SK-N-SH treated with all-trans-retinoic acid at 6 μM for 48 hours (cell line): ENCODE data around the gene CLCN7.

Experiments
- ATAC-seq: fragments of 200-7000 bp; cut with Tn5 transposase; 3 replicates; pipeline ENCODE4 v1.9.1; 2020; ENCODE audit warnings: mild to moderate bottlenecking, moderate library complexity
- ARNTL ChIP-seq: fragments of 450-650 bp; formaldehyde crosslinking; IDR thresholded peaks from 2 replicates; pipeline ENCODE4 v1.5.0; 2020; ENCODE audit warnings: low read depth, mild to moderate bottlenecking, moderate library complexity, borderline replicate concordance
- BACH2 ChIP-seq: fragments of 250-450 bp; sonication (Bioruptor Pico); IDR thresholded peaks from 2 replicates; pipeline ENCODE4 v1.9.0; 2021; ENCODE audit warnings: mild to moderate bottlenecking, borderline replicate concordance
- CSDC2 ChIP-seq: fragments of 250-450 bp; sonication (Bioruptor Pico); IDR thresholded peaks from 2 replicates; pipeline ENCODE4 v1.5.0; 2020; ENCODE audit warnings: mild to moderate bottlenecking, moderate library complexity
- ESRRG ChIP-seq: fragments of 250-450 bp; sonication (Bioruptor Pico); IDR thresholded peaks from 2 replicates; pipeline ENCODE4 v1.6.1; 2021; ENCODE audit warnings: mild to moderate bottlenecking
- GLIS3 ChIP-seq: fragments of 250-450 bp; sonication (Bioruptor Pico); IDR thresholded peaks from 2 replicates; pipeline ENCODE4 v1.5.0; 2020; ENCODE audit warnings: mild to moderate bottlenecking, moderate library complexity
- ISL1 ChIP-seq: fragments of 250-450 bp; sonication (Bioruptor Pico); IDR thresholded peaks from 2 replicates; pipeline ENCODE4 v2.1.2; 2022; ENCODE audit warnings: mild to moderate bottlenecking, moderate library complexity
- OSR1 ChIP-seq: fragments of 250-450 bp; sonication (Bioruptor Pico); IDR thresholded peaks from 2 replicates; pipeline ENCODE4 v1.8.0; 2022; ENCODE audit warnings: moderate library complexity, mild to moderate bottlenecking, inconsistent platforms
- PPARA ChIP-seq: fragments of 250-450 bp; sonication (Bioruptor Pico); IDR thresholded peaks from 2 replicates; pipeline ENCODE4 v1.5.0; 2020; ENCODE audit warnings: mild to moderate bottlenecking, borderline replicate concordance
- RARB ChIP-seq: fragments of 250-450 bp; sonication (Bioruptor Pico); IDR thresholded peaks from 2 replicates; pipeline ENCODE4 v1.8.0; 2021; ENCODE audit warnings: mild to moderate bottlenecking, moderate library complexity
- SNAI2 ChIP-seq: fragments of 250-450 bp; sonication (Bioruptor Pico); IDR thresholded peaks from 2 replicates; pipeline ENCODE4 v1.5.0; 2020; ENCODE audit warnings: mild to moderate bottlenecking, moderate library complexity
- TCF4 ChIP-seq: fragments of 250-450 bp; sonication (Bioruptor Pico); IDR thresholded peaks from 2 replicates; pipeline ENCODE4 v1.8.0; 2021; ENCODE audit warnings: mild to moderate bottlenecking, moderate library complexity, borderline replicate concordance
- TOX ChIP-seq: fragments of 250-450 bp; sonication (Bioruptor Pico); IDR thresholded peaks from 2 replicates; pipeline ENCODE4 v1.8.0; 2021; ENCODE audit warnings: mild to moderate bottlenecking, moderate library complexity, borderline replicate concordance
- ZC3H10 ChIP-seq: fragments of 250-450 bp; sonication (Bioruptor Pico); IDR thresholded peaks from 2 replicates; pipeline ENCODE4 v1.5.1; 2021; ENCODE audit warnings: mild to moderate bottlenecking, moderate library complexity
- ZFP30 ChIP-seq: fragments of 450-650 bp; formaldehyde crosslinking; IDR thresholded peaks from 2 replicates; pipeline ENCODE4 v1.5.0; 2022; ENCODE audit warnings: mild to moderate bottlenecking, moderate library complexity
- ZNF565 ChIP-seq: fragments of 450-650 bp; formaldehyde crosslinking; conservative IDR thresholded peaks from 2 replicates; pipeline ENCODE4 v1.5.0; 2020; ENCODE audit warnings: low read depth, mild to moderate bottlenecking, moderate library complexity
- ZNF70 ChIP-seq: fragments of 450-650 bp; formaldehyde crosslinking; IDR thresholded peaks from 2 replicates; pipeline ENCODE4 v1.5.0; 2020; ENCODE audit warnings: mild to moderate bottlenecking, moderate library complexity
- ZNF8 ChIP-seq: fragments of 450-650 bp; formaldehyde crosslinking; IDR thresholded peaks from 2 replicates; pipeline ENCODE4 v1.5.0; 2020; ENCODE audit warnings: mild to moderate bottlenecking, moderate library complexity
- TF ChIP-seq, protein P1 (sequence below): fragments of 250-450 bp; sonication (Bioruptor Pico); IDR thresholded peaks from 2 replicates; pipeline ENCODE4 v1.5.1; 2021; ENCODE audit warnings: mild to moderate bottlenecking, moderate library complexity
- TF ChIP-seq, protein P2 (sequence below): fragments of 250-450 bp; sonication (Bioruptor Pico); IDR thresholded peaks from 2 replicates; pipeline ENCODE4 v1.8.0; 2020; ENCODE audit warnings: mild to moderate bottlenecking, moderate library complexity, borderline replicate concordance
- TF ChIP-seq, protein P3 (sequence below): fragments of 250-450 bp; sonication (Bioruptor Pico); IDR thresholded peaks from 2 replicates; pipeline ENCODE4 v1.5.0; 2020; ENCODE audit warnings: mild to moderate bottlenecking, moderate library complexity
- TF ChIP-seq, protein P4 (sequence below): fragments of 250-450 bp; sonication (Bioruptor Pico); IDR thresholded peaks from 2 replicates; pipeline ENCODE4 v1.5.1; 2020; ENCODE audit warnings: low read depth, mild to moderate bottlenecking, moderate library complexity
- TF ChIP-seq, protein P5 (sequence below): fragments of 250-450 bp; sonication (Bioruptor Pico); IDR thresholded peaks from 2 replicates; pipeline ENCODE4 v1.8.0; 2021; ENCODE audit warnings: low read depth, mild to moderate bottlenecking, moderate library complexity, borderline replicate concordance

Gene CLCN7

DNA sequence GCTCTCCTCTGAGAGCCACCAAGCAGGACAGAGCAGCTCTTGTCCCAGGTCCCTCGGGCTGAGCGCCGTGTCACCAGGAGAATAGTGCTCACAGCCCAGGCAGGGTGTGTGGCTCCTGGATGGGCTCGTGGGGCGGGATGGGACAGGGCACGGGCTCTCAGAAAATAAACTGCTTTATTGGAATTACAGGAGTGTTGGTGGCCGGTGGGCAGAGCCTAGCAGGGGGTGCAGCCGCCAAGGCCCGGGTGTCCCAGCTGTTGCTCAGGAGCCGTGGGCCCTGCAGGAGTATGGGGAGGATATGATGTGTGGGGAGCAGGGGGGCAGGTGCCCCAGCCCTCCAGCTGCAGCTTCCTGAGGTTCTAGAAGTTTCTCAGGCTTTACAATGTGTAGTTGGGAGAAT is 35.4 kb upstream of the CLCN7 start:
- TF ChIP-seq ZNF565 (CRISPR knock-in tag) (no peak), ZNF8 (CRISPR knock-in tag) (no peak), ARNTL (CRISPR knock-in tag) (no peak), ZC3H10 (CRISPR knock-in tag) (no peak), ISL1 (CRISPR knock-in tag) (no peak), SNAI2 (CRISPR knock-in tag) (no peak), RARB (no peak), GLIS3 (CRISPR knock-in tag) (no peak), PPARA (CRISPR knock-in tag) (no peak), TCF4 (CRISPR knock-in tag) (no peak), OSR1 (CRISPR knock-in tag) (no peak), ESRRG (CRISPR knock-in tag) (no peak), TOX (CRISPR knock-in tag) (no peak), BACH2 (CRISPR knock-in tag) (no peak), CSDC2 (CRISPR knock-in tag) (no peak)
- TF ChIP-seq, protein P1, sequence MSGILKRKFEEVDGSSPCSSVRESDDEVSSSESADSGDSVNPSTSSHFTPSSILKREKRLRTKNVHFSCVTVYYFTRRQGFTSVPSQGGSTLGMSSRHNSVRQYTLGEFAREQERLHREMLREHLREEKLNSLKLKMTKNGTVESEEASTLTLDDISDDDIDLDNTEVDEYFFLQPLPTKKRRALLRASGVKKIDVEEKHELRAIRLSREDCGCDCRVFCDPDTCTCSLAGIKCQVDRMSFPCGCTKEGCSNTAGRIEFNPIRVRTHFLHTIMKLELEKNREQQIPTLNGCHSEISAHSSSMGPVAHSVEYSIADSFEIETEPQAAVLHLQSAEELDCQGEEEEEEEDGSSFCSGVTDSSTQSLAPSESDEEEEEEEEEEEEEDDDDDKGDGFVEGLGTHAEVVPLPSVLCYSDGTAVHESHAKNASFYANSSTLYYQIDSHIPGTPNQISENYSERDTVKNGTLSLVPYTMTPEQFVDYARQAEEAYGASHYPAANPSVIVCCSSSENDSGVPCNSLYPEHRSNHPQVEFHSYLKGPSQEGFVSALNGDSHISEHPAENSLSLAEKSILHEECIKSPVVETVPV (CRISPR knock-in tag) = no peak
- TF ChIP-seq, protein P2, sequence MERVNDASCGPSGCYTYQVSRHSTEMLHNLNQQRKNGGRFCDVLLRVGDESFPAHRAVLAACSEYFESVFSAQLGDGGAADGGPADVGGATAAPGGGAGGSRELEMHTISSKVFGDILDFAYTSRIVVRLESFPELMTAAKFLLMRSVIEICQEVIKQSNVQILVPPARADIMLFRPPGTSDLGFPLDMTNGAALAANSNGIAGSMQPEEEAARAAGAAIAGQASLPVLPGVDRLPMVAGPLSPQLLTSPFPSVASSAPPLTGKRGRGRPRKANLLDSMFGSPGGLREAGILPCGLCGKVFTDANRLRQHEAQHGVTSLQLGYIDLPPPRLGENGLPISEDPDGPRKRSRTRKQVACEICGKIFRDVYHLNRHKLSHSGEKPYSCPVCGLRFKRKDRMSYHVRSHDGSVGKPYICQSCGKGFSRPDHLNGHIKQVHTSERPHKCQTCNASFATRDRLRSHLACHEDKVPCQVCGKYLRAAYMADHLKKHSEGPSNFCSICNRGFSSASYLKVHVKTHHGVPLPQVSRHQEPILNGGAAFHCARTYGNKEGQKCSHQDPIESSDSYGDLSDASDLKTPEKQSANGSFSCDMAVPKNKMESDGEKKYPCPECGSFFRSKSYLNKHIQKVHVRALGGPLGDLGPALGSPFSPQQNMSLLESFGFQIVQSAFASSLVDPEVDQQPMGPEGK = no peak
- TF ChIP-seq, protein P3, sequence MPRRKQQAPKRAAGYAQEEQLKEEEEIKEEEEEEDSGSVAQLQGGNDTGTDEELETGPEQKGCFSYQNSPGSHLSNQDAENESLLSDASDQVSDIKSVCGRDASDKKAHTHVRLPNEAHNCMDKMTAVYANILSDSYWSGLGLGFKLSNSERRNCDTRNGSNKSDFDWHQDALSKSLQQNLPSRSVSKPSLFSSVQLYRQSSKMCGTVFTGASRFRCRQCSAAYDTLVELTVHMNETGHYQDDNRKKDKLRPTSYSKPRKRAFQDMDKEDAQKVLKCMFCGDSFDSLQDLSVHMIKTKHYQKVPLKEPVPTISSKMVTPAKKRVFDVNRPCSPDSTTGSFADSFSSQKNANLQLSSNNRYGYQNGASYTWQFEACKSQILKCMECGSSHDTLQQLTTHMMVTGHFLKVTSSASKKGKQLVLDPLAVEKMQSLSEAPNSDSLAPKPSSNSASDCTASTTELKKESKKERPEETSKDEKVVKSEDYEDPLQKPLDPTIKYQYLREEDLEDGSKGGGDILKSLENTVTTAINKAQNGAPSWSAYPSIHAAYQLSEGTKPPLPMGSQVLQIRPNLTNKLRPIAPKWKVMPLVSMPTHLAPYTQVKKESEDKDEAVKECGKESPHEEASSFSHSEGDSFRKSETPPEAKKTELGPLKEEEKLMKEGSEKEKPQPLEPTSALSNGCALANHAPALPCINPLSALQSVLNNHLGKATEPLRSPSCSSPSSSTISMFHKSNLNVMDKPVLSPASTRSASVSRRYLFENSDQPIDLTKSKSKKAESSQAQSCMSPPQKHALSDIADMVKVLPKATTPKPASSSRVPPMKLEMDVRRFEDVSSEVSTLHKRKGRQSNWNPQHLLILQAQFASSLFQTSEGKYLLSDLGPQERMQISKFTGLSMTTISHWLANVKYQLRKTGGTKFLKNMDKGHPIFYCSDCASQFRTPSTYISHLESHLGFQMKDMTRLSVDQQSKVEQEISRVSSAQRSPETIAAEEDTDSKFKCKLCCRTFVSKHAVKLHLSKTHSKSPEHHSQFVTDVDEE (CRISPR knock-in tag) = no peak
- TF ChIP-seq, protein P4, sequence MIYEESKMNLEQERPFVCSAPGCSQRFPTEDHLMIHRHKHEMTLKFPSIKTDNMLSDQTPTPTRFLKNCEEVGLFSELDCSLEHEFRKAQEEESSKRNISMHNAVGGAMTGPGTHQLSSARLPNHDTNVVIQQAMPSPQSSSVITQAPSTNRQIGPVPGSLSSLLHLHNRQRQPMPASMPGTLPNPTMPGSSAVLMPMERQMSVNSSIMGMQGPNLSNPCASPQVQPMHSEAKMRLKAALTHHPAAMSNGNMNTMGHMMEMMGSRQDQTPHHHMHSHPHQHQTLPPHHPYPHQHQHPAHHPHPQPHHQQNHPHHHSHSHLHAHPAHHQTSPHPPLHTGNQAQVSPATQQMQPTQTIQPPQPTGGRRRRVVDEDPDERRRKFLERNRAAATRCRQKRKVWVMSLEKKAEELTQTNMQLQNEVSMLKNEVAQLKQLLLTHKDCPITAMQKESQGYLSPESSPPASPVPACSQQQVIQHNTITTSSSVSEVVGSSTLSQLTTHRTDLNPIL = no peak
- no peak for ATAC-seq

DNA sequence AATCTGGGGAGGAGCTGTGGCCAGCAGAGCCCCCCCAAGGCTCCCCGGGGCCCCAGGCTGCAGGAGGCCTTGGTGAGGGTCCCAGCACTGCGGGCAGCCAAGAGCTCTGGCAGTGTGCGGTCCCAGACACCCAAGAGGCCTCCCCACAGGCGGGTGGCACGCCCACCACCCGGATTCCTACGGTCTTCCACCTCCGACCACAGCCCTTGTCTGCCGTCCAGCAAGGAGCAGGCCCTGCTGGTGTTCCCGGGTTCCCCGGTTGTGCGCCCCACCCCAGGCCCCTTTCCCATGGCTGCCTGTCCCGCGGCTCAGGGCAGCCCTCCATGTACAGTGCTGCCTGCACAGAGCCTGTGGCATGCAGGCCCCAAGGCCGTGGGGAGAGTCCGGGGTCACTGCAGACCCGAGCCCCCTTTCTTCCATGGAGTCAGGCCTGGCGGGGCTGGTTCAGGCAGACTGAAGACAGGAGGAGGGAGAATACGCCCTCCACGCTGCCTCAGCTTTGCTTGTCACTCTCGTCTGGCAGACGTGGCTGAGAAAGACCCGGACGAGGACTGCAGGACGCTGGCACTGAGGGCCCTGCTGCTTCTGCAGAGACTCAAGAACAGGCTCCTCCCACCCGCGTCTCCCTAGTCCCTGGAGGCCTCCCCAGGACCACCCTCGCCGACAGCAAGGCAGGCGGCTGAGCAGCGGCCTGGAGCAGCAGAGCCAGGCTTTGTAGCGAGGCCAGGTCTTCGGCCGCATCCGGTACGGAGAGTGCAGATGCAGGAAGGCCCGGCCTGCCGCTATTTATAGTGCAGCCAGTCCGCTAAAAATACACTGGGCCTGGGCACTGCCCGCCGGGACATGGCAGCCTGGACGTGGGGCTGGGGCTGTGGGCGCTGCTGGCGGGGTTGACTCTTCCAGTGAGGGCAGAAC is 34.7 kb upstream of the CLCN7 start:
- TF ChIP-seq ZC3H10 (CRISPR knock-in tag) = no peak
- TF ChIP-seq RARB = no peak
- TF ChIP-seq, protein P1 (CRISPR knock-in tag) = no peak
- TF ChIP-seq PPARA (CRISPR knock-in tag) = no peak
- TF ChIP-seq ZNF70 (CRISPR knock-in tag) = no peak
- TF ChIP-seq GLIS3 (CRISPR knock-in tag) = no peak
- no peak for TF ChIP-seq ESRRG (CRISPR knock-in tag)
- no peak for TF ChIP-seq ISL1 (CRISPR knock-in tag)
- TF ChIP-seq ARNTL (CRISPR knock-in tag) = no peak
- TF ChIP-seq ZFP30 (CRISPR knock-in tag) = no peak
- TF ChIP-seq SNAI2 (CRISPR knock-in tag) = no peak
- TF ChIP-seq CSDC2 (CRISPR knock-in tag) = no peak
- TF ChIP-seq, protein P5, sequence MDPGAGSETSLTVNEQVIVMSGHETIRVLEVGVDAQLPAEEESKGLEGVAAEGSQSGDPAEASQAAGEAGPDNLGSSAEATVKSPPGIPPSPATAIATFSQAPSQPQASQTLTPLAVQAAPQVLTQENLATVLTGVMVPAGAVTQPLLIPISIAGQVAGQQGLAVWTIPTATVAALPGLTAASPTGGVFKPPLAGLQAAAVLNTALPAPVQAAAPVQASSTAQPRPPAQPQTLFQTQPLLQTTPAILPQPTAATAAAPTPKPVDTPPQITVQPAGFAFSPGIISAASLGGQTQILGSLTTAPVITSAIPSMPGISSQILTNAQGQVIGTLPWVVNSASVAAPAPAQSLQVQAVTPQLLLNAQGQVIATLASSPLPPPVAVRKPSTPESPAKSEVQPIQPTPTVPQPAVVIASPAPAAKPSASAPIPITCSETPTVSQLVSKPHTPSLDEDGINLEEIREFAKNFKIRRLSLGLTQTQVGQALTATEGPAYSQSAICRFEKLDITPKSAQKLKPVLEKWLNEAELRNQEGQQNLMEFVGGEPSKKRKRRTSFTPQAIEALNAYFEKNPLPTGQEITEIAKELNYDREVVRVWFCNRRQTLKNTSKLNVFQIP (CRISPR knock-in tag) = no peak
- TF ChIP-seq ZNF8 (CRISPR knock-in tag) = no peak
- ATAC-seq = no peak
